ENCODE results near the gene GRAP.

DNA sequence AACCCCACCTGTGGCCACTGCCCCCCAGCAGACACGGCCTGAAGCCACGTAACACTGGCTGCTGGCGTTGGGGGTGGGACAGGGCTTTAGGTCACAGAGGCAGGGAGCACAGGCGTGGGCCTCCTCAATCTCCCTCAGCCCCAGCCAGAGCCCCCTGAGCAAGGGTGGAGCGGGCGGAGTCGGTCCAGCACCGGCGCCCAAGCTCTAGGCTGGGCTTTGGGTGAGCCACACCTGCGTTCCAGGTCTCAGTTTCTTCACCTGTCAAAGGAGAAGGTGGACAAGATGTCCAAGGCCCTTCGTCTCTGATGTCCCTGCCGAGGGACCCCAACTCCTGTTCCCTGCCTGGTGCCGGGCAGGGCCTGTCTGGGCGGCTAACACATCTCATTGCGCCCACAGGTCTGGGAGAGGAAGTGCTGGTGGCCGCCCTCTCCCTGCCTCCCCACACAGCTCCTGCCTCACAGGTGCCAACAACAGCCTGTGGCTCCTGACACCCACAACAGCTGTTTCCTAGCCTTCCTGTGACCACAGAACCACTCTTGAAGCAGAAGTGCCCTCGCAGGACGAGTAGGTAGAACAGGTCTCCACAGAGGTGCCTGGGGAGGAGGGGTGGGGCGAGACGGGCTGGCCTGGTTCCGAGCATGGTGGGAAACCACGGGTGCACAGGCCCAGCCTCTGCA is 54.2 kb downstream of the GRAP start:
- TF ChIP-seq CHD1 (IDR thresholded peaks at IDR 0.05; ENCODE audit: low read length) (no peak), EGR1 (conservative IDR thresholded peaks at IDR 0.05) (no peak), MEF2D (tag; conservative IDR thresholded peaks at IDR 0.05; ENCODE audit: low read depth) (no peak), ZBTB26 (CRISPR knock-in tag; IDR thresholded peaks at IDR 0.05) (no peak), SAP30 (IDR thresholded peaks at IDR 0.05; ENCODE audit: borderline replicate concordance, insufficient read depth, low read depth, low read length, poor library complexity, severe bottlenecking) (no peak), MAX (CRISPR knock-in tag; IDR thresholded peaks at IDR 0.05) (no peak), MAFK (IDR thresholded peaks at IDR 0.05; ENCODE audit: low read length) (no peak), POLR2AphosphoS2 (IDR thresholded peaks at IDR 0.05; ENCODE audit: low read length) (no peak), ZNF431 (CRISPR knock-in tag; IDR thresholded peaks at IDR 0.05) (no peak), SMAD1 (IDR thresholded peaks at IDR 0.05; ENCODE audit: low read depth, low read length, partially characterized antibody) (no peak), CREB5 (CRISPR knock-in tag; IDR thresholded peaks at IDR 0.05) (no peak)
- TF ChIP-seq, protein P1, sequence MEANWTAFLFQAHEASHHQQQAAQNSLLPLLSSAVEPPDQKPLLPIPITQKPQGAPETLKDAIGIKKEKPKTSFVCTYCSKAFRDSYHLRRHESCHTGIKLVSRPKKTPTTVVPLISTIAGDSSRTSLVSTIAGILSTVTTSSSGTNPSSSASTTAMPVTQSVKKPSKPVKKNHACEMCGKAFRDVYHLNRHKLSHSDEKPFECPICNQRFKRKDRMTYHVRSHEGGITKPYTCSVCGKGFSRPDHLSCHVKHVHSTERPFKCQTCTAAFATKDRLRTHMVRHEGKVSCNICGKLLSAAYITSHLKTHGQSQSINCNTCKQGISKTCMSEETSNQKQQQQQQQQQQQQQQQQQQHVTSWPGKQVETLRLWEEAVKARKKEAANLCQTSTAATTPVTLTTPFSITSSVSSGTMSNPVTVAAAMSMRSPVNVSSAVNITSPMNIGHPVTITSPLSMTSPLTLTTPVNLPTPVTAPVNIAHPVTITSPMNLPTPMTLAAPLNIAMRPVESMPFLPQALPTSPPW (CRISPR knock-in tag; IDR thresholded peaks at IDR 0.05), result no peak
- TF ChIP-seq, protein P2, sequence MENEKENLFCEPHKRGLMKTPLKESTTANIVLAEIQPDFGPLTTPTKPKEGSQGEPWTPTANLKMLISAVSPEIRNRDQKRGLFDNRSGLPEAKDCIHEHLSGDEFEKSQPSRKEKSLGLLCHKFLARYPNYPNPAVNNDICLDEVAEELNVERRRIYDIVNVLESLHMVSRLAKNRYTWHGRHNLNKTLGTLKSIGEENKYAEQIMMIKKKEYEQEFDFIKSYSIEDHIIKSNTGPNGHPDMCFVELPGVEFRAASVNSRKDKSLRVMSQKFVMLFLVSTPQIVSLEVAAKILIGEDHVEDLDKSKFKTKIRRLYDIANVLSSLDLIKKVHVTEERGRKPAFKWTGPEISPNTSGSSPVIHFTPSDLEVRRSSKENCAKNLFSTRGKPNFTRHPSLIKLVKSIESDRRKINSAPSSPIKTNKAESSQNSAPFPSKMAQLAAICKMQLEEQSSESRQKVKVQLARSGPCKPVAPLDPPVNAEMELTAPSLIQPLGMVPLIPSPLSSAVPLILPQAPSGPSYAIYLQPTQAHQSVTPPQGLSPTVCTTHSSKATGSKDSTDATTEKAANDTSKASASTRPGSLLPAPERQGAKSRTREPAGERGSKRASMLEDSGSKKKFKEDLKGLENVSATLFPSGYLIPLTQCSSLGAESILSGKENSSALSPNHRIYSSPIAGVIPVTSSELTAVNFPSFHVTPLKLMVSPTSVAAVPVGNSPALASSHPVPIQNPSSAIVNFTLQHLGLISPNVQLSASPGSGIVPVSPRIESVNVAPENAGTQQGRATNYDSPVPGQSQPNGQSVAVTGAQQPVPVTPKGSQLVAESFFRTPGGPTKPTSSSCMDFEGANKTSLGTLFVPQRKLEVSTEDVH (IDR thresholded peaks at IDR 0.05; ENCODE audit: low read depth, partially characterized antibody), result no peak
- TF ChIP-seq, protein P3, sequence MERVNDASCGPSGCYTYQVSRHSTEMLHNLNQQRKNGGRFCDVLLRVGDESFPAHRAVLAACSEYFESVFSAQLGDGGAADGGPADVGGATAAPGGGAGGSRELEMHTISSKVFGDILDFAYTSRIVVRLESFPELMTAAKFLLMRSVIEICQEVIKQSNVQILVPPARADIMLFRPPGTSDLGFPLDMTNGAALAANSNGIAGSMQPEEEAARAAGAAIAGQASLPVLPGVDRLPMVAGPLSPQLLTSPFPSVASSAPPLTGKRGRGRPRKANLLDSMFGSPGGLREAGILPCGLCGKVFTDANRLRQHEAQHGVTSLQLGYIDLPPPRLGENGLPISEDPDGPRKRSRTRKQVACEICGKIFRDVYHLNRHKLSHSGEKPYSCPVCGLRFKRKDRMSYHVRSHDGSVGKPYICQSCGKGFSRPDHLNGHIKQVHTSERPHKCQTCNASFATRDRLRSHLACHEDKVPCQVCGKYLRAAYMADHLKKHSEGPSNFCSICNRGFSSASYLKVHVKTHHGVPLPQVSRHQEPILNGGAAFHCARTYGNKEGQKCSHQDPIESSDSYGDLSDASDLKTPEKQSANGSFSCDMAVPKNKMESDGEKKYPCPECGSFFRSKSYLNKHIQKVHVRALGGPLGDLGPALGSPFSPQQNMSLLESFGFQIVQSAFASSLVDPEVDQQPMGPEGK (CRISPR knock-in tag; IDR thresholded peaks at IDR 0.05; ENCODE audit: borderline replicate concordance), result no peak

Data from K562 (cell line).